Calu3 (cell line): ENCODE measurements around the gene SERINC5. TPM values are rescaled to one million over a fixed set of nuclear protein-coding genes. Genes with fewer than 3 reads are reported as not detected.

Source experiments
- BruUV-seq: library from RNA; stranded (reverse); fragments of 400-500 nt; replicated peaks from 2 replicates; lab custom pipeline; 2021; lab: Mats Ljungman, UMichigan
- CTCF ChIA-PET: fragments of 300-600 bp; sonication (Branson Sonifier 250); formaldehyde crosslinking; loops from one replicate; lab custom pipeline; 2022; ENCODE audit warnings: antibody characterized with exemption; lab: Charles Lee
- DNase-seq: peaks from one replicate; pipeline ENCODE4 v3.0.0; 2022
- H3K27ac Mint-ChIP-seq: one replicate; pipeline ENCODE4 v1.8.0; 2022; ENCODE audit warnings: mixed read lengths; ENCODE audit not compliant: unreplicated experiment
- H3K27me3 Mint-ChIP-seq: one replicate; pipeline ENCODE4 v1.8.0; 2022; ENCODE audit warnings: mixed read lengths; ENCODE audit not compliant: unreplicated experiment
- H3K36me3 Mint-ChIP-seq: one replicate; pipeline ENCODE4 v1.8.0; 2022; ENCODE audit warnings: mild to moderate bottlenecking, moderate library complexity, mixed read lengths; ENCODE audit not compliant: insufficient read depth, unreplicated experiment
- H3K4me1 Mint-ChIP-seq: one replicate; pipeline ENCODE4 v1.8.0; 2022; ENCODE audit warnings: mild to moderate bottlenecking, low read depth, mixed read lengths; ENCODE audit not compliant: unreplicated experiment
- H3K4me3 Mint-ChIP-seq: one replicate; pipeline ENCODE4 v1.8.0; 2022; ENCODE audit warnings: mild to moderate bottlenecking, low read depth, moderate library complexity, mixed read lengths; ENCODE audit not compliant: unreplicated experiment
- H3K9me3 Mint-ChIP-seq: one replicate; pipeline ENCODE4 v1.8.0; 2022; ENCODE audit warnings: low read depth, mixed read lengths; ENCODE audit not compliant: unreplicated experiment
- CTCF ChIP-seq: fragments of 200-600 bp; IDR thresholded peaks from one replicate; pipeline ENCODE4 v1.8.0; 2022; ENCODE audit warnings: antibody characterized with exemption; ENCODE audit not compliant: unreplicated experiment
- intact Hi-C: fragments of 100-400 bp; cut with micrococcal nuclease; formaldehyde crosslinking; loops from one replicate; pipeline ENCODE4 v1.10.0; 2022; ENCODE audit not compliant: unreplicated experiment
- total RNA-seq: library from RNA; stranded (reverse); gene quantifications from 2 replicates; pipeline ENCODE4 v1.2.3, GENCODE V29; 2022

SERINC5 gene
- total RNA-seq, 1 experiment from 2014 or later, result 47.0 TPM

GRCh38 chr5:80231693-80232092 is 24.2 kb downstream of the SERINC5 start:
- Mint-ChIP-seq H3K4me3 (no peak overlapping the region), H3K4me1 (peaks cover 36% of the 10 kb centered on the region), H3K9me3 (no peaks in the 10 kb centered on the region), H3K27ac (peak overlapping the region; percentile 78), H3K36me3 (no peaks in the 10 kb centered on the region), H3K27me3 (no peaks in the 10 kb centered on the region)
- intact Hi-C loops, result no loop called here
- DNase-seq, result no peak
- no TSS peak for BruUV-seq
- CTCF ChIA-PET, result interaction anchor here (0.6 to 1.0 kb wide), 3 partner anchors 26 to 1011 kb away, joined by 3 to 9 read pairs (median 4); no protein-coding TSS in a partner anchor
- no peak for TF ChIP-seq CTCF

GRCh38 chr5:80231243-80231642 is 24.6 kb downstream of the SERINC5 start:
- intact Hi-C loops, result no loop called here
- H3K9me3 Mint-ChIP-seq, result no peaks in the 10 kb centered on the region
- H3K4me3 Mint-ChIP-seq, result no peak overlapping the region
- no peaks in the 10 kb centered on the region for H3K36me3 Mint-ChIP-seq
- DNase-seq, result peak; percentile 32
- CTCF ChIA-PET, result interaction anchor here (0.6 to 1.0 kb wide), 2 partner anchors 26 to 44 kb away, joined by 3 to 9 read pairs; no protein-coding TSS in a partner anchor
- no peak for TF ChIP-seq CTCF
- H3K27me3 Mint-ChIP-seq, result no peaks in the 10 kb centered on the region
- H3K27ac Mint-ChIP-seq, result peak overlapping the region; percentile 78
- BruUV-seq, result no TSS peak
- peaks cover 39% of the 10 kb centered on the region for H3K4me1 Mint-ChIP-seq

- Mint-ChIP-seq H3K27me3 (no peaks in the 10 kb centered on the region), H3K4me1 (peaks cover 47% of the 10 kb centered on the region), H3K36me3 (no peaks in the 10 kb centered on the region), H3K27ac (peak overlapping the region; percentile 22), H3K4me3 (no peak overlapping the region), H3K9me3 (no peaks in the 10 kb centered on the region)
- no TSS peak for BruUV-seq
- intact Hi-C loops, result no loop called here
- no peak for TF ChIP-seq CTCF
- no peak for DNase-seq
- CTCF ChIA-PET, result interaction anchor here (0.8 to 0.9 kb wide), 2 partner anchors 17 to 27 kb away, joined by 3 to 6 read pairs; no protein-coding TSS in a partner anchor
These were observed 25.4 kb downstream of the SERINC5 start for GRCh38 chr5:80230269-80230992.

- Mint-ChIP-seq H3K9me3 (no peaks in the 10 kb centered on the region), H3K27ac (peak overlapping the region; percentile 22), H3K4me3 (no peak overlapping the region), H3K27me3 (no peaks in the 10 kb centered on the region), H3K36me3 (no peaks in the 10 kb centered on the region), H3K4me1 (peaks cover 52% of the 10 kb centered on the region)
- CTCF ChIA-PET, result interaction anchor here (0.6 to 0.9 kb wide), 3 partner anchors 18 to 103 kb away, joined by 3 to 6 read pairs (median 6); no protein-coding TSS in a partner anchor
- BruUV-seq, result no TSS peak
- DNase-seq, result no peak
- intact Hi-C loops, result no loop called here
- TF ChIP-seq CTCF, result no peak
These were observed 26.0 kb downstream of the SERINC5 start for GRCh38 chr5:80229902-80230255.
